ENCODE data around the gene DDX51. TPM values are rescaled to one million over a fixed set of nuclear protein-coding genes. Genes with fewer than 3 reads are reported as not detected.

The DDX51 gene
- total RNA-seq, 1 experiment from 2014 or later = 29.3 TPM

DNA sequence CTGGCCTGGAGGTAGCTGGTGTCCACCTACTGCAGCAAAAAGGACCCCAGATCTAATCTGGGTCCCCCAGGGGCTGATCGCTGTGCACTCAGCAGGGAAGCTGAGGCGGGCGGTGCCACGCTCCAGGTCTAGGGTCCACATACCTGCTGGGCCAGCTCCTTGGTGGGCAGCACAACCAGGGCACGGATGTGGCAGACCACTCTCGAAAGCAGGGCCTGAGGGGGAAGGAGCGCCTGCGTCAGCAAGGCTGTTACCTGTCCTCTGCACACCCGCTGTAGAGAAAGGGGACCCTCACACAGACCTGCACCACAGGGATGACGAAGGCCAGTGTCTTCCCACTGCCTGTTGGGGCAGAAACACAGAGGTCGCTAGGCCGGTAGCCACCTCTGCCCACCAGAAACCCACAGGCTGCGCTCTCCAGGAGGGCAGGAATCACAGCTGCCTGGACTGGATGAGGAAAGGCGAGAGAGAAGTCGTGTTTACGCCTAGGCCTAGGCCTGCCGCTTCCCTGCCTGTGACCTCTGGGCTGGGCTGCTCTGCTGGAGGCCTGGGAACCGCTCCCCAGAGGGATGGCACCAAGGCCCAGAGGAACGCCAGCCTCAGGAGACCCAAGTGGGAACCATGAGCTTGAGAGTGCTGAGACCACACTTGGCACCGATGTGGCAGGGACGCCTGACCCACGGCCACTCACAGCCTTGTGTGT is 2.0 kb downstream of the DDX51 start:
- no TSS peak for BruUV-seq (replicated peaks)
- H3K27me3 ChIP-seq (ENCODE audit: control insufficient read depth, insufficient read depth, low read length) = no peaks in the 10 kb centered on the region
- intact Hi-C loops (cut with micrococcal nuclease; ENCODE audit: unreplicated experiment) (no loop called here), in situ Hi-C loops (cut with HindIII; ENCODE audit: low pct_unique_long_range_greater_than_20kb, low sequenced_read_pairs) (no loop called here)
- no peak overlapping the region for H3K27ac ChIP-seq (ENCODE audit: low read length)
- CTCF ChIA-PET = interaction anchor here (0.6 kb wide), 1 partner anchor 48 kb away, joined by 5 read pairs; no protein-coding TSS in a partner anchor
- TF ChIP-seq, protein P1, sequence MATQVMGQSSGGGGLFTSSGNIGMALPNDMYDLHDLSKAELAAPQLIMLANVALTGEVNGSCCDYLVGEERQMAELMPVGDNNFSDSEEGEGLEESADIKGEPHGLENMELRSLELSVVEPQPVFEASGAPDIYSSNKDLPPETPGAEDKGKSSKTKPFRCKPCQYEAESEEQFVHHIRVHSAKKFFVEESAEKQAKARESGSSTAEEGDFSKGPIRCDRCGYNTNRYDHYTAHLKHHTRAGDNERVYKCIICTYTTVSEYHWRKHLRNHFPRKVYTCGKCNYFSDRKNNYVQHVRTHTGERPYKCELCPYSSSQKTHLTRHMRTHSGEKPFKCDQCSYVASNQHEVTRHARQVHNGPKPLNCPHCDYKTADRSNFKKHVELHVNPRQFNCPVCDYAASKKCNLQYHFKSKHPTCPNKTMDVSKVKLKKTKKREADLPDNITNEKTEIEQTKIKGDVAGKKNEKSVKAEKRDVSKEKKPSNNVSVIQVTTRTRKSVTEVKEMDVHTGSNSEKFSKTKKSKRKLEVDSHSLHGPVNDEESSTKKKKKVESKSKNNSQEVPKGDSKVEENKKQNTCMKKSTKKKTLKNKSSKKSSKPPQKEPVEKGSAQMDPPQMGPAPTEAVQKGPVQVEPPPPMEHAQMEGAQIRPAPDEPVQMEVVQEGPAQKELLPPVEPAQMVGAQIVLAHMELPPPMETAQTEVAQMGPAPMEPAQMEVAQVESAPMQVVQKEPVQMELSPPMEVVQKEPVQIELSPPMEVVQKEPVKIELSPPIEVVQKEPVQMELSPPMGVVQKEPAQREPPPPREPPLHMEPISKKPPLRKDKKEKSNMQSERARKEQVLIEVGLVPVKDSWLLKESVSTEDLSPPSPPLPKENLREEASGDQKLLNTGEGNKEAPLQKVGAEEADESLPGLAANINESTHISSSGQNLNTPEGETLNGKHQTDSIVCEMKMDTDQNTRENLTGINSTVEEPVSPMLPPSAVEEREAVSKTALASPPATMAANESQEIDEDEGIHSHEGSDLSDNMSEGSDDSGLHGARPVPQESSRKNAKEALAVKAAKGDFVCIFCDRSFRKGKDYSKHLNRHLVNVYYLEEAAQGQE (IDR thresholded peaks at IDR 0.05; ENCODE audit: insufficient read depth in 1 of 2, low read depth in 2 of 2, low read length in 1 of 2) = no peak
- TF ChIP-seq POLR2AphosphoS5 (IDR thresholded peaks at IDR 0.05; ENCODE audit: low read depth, low read length) = no peak
- TF ChIP-seq TCF7L2 (IDR thresholded peaks at IDR 0.05; ENCODE audit: low read depth, low read length) = no peak
- TF ChIP-seq SIN3A (IDR thresholded peaks at IDR 0.05; ENCODE audit: borderline replicate concordance, insufficient read depth, low read depth, low read length) = no peak
- TF ChIP-seq, protein P2, sequence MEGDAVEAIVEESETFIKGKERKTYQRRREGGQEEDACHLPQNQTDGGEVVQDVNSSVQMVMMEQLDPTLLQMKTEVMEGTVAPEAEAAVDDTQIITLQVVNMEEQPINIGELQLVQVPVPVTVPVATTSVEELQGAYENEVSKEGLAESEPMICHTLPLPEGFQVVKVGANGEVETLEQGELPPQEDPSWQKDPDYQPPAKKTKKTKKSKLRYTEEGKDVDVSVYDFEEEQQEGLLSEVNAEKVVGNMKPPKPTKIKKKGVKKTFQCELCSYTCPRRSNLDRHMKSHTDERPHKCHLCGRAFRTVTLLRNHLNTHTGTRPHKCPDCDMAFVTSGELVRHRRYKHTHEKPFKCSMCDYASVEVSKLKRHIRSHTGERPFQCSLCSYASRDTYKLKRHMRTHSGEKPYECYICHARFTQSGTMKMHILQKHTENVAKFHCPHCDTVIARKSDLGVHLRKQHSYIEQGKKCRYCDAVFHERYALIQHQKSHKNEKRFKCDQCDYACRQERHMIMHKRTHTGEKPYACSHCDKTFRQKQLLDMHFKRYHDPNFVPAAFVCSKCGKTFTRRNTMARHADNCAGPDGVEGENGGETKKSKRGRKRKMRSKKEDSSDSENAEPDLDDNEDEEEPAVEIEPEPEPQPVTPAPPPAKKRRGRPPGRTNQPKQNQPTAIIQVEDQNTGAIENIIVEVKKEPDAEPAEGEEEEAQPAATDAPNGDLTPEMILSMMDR (IDR thresholded peaks at IDR 0.05) = no peak
- no peak for ATAC-seq
- POLR2A ChIA-PET = no interaction called here
- 0 out of 2 replicates have a peak, but pooled peaks cover 5% of the 10 kb centered on the region for H3K36me3 ChIP-seq (ENCODE audit: control insufficient read depth, insufficient read depth, low read length)
- no peak for DNase-seq (ENCODE audit: low read depth, low spot score)
- no peak overlapping the region for H3K4me3 ChIP-seq (ENCODE audit: low read depth in 2 of 2, low read length in 2 of 2)
- H3K4me1 ChIP-seq (ENCODE audit: control insufficient read depth, insufficient read depth, low read length) = peaks cover 16% of the 10 kb centered on the region; the same call in 1 of the 2 replicates
- no peaks in the 10 kb centered on the region for H3K9me3 ChIP-seq (ENCODE audit: control insufficient read depth, insufficient read depth, low read depth, low read length)

DNA sequence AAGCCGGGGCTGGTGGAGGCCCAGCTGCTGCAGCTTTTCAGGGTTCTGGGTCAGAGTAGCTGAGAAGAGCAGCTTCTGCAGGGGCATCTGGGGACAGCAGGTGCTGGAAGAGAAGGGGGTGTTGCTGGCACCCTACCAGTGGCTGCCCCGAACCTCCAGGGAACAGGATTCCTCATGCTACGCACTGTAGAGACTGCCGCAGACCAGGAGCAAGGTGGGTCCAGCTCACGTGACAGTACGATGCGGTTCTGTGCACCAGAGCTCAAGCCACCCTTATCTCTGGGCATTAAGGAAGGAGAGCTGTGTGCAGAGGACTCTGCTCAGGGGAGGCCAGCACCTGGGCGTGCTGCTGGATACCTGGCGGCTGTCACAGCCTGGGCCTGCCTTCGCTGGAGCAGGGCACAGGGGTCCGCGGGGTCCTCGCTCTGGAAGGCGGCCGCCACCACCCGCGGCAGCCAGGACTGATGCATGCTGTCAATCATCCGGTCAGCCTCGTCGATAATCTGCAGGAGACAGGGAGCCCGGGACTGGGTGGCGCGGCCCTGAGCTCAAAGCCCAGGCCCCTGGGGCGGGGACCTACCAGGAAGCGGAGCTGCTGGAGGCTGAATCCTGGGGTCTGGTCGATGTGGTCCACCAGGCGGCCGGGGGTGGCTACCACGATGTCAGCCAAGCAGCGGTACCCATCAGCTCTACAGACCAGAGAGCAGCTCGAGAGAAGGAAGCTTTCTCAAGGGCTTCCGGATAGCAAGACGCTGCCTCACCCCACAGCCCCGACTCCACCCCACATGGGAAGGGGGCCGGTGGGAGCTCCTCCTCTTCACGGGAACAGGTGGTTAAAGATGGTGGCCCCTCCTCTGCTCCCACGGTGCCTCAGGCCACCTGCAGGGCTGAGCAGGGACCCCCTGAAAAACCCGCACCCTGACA is 2.9 kb downstream of the DDX51 start:
- H3K4me3 ChIP-seq (ENCODE audit: low read depth in 2 of 2, low read length in 2 of 2) = no peak overlapping the region
- no peak for DNase-seq (ENCODE audit: low read depth, low spot score)
- intact Hi-C loops (cut with micrococcal nuclease; ENCODE audit: unreplicated experiment) (no loop called here), in situ Hi-C loops (cut with HindIII; ENCODE audit: low pct_unique_long_range_greater_than_20kb, low sequenced_read_pairs) (no loop called here)
- no peak for ATAC-seq
- H3K27me3 ChIP-seq (ENCODE audit: control insufficient read depth, insufficient read depth, low read length) = no peaks in the 10 kb centered on the region
- CTCF ChIA-PET = no interaction called here
- H3K4me1 ChIP-seq (ENCODE audit: control insufficient read depth, insufficient read depth, low read length) = peaks cover 16% of the 10 kb centered on the region; the same call in 1 of the 2 replicates
- H3K27ac ChIP-seq (ENCODE audit: low read length) = no peak overlapping the region
- H3K36me3 ChIP-seq (ENCODE audit: control insufficient read depth, insufficient read depth, low read length) = 0 out of 2 replicates have a peak, but pooled peaks cover 5% of the 10 kb centered on the region
- H3K9me3 ChIP-seq (ENCODE audit: control insufficient read depth, insufficient read depth, low read depth, low read length) = no peaks in the 10 kb centered on the region
- TF ChIP-seq TCF7L2 (IDR thresholded peaks at IDR 0.05; ENCODE audit: low read depth, low read length) = no peak
- TF ChIP-seq, protein P2 (IDR thresholded peaks at IDR 0.05) = no peak
- TF ChIP-seq, protein P1 (IDR thresholded peaks at IDR 0.05; ENCODE audit: insufficient read depth in 1 of 2, low read depth in 2 of 2, low read length in 1 of 2) = no peak
- TF ChIP-seq POLR2AphosphoS5 (IDR thresholded peaks at IDR 0.05; ENCODE audit: low read depth, low read length) = no peak
- TF ChIP-seq SIN3A (IDR thresholded peaks at IDR 0.05; ENCODE audit: borderline replicate concordance, insufficient read depth, low read depth, low read length) = no peak
- POLR2A ChIA-PET = interaction anchor here (0.5 kb wide), 1 partner anchor 738 kb away, joined by 5 read pairs; no protein-coding TSS in a partner anchor
- no TSS peak for BruUV-seq (replicated peaks)

All from Panc1 (cell line).